Breast epithelium (tissue), 3 donors: ENCODE measurements around the gene DLG1.

Experiments used
- POLR2A ChIP-seq: fragments of 450-650 bp; IDR thresholded peaks from one replicate; pipeline ENCODE4 v1.6.1; 2016; ENCODE audit warnings: antibody characterized with exemption, mild to moderate bottlenecking, moderate library complexity
- TF ChIP-seq, protein P1 (sequence below), 3 donors: fragments of 450-650 bp; IDR thresholded peaks; one replicate each; pipeline ENCODE4 v1.5.1; 2016 to 2017; ENCODE audit warnings: antibody characterized with exemption in 3 of 3, mild to moderate bottlenecking in 3 of 3, moderate library complexity in 3 of 3

DNA sequence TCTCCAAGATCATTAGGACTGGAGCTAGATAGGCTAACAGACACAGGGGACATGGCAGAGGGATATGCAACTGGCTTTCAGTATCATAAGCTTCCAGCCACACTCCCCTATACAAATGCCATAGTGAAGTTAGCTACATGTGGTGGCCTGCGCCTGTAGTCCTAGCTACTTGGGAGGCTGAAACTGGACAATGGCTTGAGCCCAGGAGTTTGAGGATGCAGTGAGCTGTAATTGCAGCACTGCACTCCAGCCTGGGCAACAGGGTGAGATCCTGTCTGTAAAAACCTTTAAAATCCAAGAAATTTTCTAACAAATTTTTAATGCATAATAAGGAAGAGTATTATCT, 37.3 kb downstream of the DLG1 start:
- TF ChIP-seq, protein P1, sequence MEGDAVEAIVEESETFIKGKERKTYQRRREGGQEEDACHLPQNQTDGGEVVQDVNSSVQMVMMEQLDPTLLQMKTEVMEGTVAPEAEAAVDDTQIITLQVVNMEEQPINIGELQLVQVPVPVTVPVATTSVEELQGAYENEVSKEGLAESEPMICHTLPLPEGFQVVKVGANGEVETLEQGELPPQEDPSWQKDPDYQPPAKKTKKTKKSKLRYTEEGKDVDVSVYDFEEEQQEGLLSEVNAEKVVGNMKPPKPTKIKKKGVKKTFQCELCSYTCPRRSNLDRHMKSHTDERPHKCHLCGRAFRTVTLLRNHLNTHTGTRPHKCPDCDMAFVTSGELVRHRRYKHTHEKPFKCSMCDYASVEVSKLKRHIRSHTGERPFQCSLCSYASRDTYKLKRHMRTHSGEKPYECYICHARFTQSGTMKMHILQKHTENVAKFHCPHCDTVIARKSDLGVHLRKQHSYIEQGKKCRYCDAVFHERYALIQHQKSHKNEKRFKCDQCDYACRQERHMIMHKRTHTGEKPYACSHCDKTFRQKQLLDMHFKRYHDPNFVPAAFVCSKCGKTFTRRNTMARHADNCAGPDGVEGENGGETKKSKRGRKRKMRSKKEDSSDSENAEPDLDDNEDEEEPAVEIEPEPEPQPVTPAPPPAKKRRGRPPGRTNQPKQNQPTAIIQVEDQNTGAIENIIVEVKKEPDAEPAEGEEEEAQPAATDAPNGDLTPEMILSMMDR (IDR thresholded peaks at IDR 0.05): no peak
- TF ChIP-seq POLR2A: no peak
